ENCODE results near the gene YTHDC1. TPM values are rescaled to one million over a fixed set of nuclear protein-coding genes. Genes with fewer than 3 reads are reported as not detected.

The YTHDC1 gene
- polyA plus RNA-seq, 2 of the 4 experiments (the other 2 are of a cell fraction), result 47.0 to 53.4 TPM

DNA sequence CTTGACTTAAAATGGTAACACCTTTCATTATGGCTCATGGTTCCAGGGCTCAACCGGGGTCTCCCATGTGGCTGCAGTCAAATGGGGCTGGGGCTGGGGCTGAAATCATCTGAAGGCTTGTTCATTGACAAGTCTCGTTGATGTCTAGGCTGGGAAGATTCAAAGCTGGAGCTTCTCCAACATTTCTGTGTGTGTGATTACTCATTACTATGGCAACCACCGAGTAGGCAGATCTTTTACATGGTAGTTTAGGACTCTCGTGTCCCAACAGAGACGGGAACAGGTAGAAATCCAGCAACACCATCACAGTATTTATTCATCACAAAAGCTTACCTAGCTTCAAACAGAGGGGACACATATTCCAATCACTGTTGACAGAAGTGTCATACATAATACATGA is 7.8 kb downstream of the YTHDC1 start:
- DNase-seq (ENCODE audit: low read depth in 1 of 2, low spot score in 1 of 2), result peak; percentile 8 to 28
- 61% methylated on average over 5 of the region's 5 CpGs for WGBS (ENCODE audit: missing lambda C conversion rate)
- Histone ChIP-seq H3K9me3 (no peaks in the 10 kb centered on the region), H3K4me1 (peaks cover 73% of the 10 kb centered on the region), H3K4me3 (no peak overlapping the region), H3K4me2 (no peak overlapping the region; the same call in 2 of the 3 replicates), H3K27ac (no peak overlapping the region)
- FAIRE-seq, result no peak
- CTCF ChIA-PET, result interaction anchor here (0.6 to 3.0 kb wide), 2 partner anchors 34 to 70 kb away, joined by 3 to 19 read pairs; no protein-coding TSS in a partner anchor
- ATAC-seq, result peak in 1 of 2 experiments; percentile 57; a peak in 3 of 6 replicates
- POLR2A ChIA-PET, result no interaction called here
- TF ChIP-seq, protein P1, sequence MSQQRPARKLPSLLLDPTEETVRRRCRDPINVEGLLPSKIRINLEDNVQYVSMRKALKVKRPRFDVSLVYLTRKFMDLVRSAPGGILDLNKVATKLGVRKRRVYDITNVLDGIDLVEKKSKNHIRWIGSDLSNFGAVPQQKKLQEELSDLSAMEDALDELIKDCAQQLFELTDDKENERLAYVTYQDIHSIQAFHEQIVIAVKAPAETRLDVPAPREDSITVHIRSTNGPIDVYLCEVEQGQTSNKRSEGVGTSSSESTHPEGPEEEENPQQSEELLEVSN (IDR thresholded peaks at IDR 0.05; ENCODE audit: borderline replicate concordance, low read depth), result no peak
- TF ChIP-seq HEYL (CRISPR knock-in tag; IDR thresholded peaks at IDR 0.05), result no peak
- TF ChIP-seq MYC (IDR thresholded peaks at IDR 0.05; ENCODE audit: borderline replicate concordance, low read length), result no peak
- TF ChIP-seq ZNF302 (CRISPR knock-in tag; IDR thresholded peaks at IDR 0.05), result no peak
- TF ChIP-seq ZFP36 (IDR thresholded peaks at IDR 0.05; ENCODE audit: borderline replicate concordance, partially characterized antibody), result no peak
- TF ChIP-seq BHLHE40 (IDR thresholded peaks at IDR 0.05; ENCODE audit: low read depth, low read length), result no peak
- no peak for TF ChIP-seq NPAS2 (CRISPR knock-in tag; IDR thresholded peaks at IDR 0.05; ENCODE audit: borderline replicate concordance)
- TF ChIP-seq, protein P2, sequence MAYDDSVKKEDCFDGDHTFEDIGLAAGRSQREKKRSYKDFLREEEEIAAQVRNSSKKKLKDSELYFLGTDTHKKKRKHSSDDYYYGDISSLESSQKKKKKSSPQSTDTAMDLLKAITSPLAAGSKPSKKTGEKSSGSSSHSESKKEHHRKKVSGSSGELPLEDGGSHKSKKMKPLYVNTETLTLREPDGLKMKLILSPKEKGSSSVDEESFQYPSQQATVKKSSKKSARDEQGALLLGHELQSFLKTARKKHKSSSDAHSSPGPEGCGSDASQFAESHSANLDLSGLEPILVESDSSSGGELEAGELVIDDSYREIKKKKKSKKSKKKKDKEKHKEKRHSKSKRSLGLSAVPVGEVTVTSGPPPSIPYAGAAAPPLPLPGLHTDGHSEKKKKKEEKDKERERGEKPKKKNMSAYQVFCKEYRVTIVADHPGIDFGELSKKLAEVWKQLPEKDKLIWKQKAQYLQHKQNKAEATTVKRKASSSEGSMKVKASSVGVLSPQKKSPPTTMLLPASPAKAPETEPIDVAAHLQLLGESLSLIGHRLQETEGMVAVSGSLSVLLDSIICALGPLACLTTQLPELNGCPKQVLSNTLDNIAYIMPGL (CRISPR knock-in tag; IDR thresholded peaks at IDR 0.05; ENCODE audit: borderline replicate concordance), result no peak
- no peak for TF ChIP-seq RAD21 (conservative IDR thresholded peaks at IDR 0.05 in 1 of 2, IDR thresholded peaks at IDR 0.05 in 1 of 2)
- TF ChIP-seq HOXB5 (CRISPR knock-in tag; IDR thresholded peaks at IDR 0.05), result no peak
- no peak for TF ChIP-seq NFE2L2 (conservative IDR thresholded peaks at IDR 0.05; ENCODE audit: low read length)
- TF ChIP-seq ZSCAN20 (CRISPR knock-in tag; IDR thresholded peaks at IDR 0.05), result no peak
- TF ChIP-seq CBX8 (IDR thresholded peaks at IDR 0.05), result no peak
- TF ChIP-seq, protein P3, sequence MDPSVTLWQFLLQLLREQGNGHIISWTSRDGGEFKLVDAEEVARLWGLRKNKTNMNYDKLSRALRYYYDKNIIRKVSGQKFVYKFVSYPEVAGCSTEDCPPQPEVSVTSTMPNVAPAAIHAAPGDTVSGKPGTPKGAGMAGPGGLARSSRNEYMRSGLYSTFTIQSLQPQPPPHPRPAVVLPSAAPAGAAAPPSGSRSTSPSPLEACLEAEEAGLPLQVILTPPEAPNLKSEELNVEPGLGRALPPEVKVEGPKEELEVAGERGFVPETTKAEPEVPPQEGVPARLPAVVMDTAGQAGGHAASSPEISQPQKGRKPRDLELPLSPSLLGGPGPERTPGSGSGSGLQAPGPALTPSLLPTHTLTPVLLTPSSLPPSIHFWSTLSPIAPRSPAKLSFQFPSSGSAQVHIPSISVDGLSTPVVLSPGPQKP (IDR thresholded peaks at IDR 0.05; ENCODE audit: low read depth, low read length), result no peak
- no peak for TF ChIP-seq TP53 (CRISPR knock-in tag; IDR thresholded peaks at IDR 0.05)
- TF ChIP-seq HDAC2 (IDR thresholded peaks at IDR 0.05), result no peak
- no peak for TF ChIP-seq EHMT2 (IDR thresholded peaks at IDR 0.05; ENCODE audit: low read depth)
- no peak for TF ChIP-seq ESRRA (IDR thresholded peaks at IDR 0.05; ENCODE audit: borderline replicate concordance, low read length)
- TF ChIP-seq ZC3H11A (IDR thresholded peaks at IDR 0.05), result no peak

DNA sequence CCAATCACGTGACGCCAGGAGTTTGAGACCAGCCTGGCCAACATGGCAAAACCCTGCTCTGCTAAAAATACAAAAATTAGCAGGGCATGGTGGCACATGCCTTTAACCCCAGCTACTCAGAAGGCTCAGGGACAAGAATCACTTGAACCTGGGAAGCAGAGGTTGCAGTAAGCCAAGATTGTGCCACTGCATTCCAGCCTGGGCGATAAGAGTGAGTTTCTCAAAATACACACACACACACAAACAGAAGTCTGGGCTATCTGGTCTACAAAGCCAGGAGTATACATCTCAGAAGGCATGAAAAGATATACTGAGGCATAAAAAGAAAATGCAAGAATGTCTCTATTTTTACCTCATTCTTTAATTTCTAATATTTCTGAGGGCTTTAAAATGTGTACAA is 11.3 kb downstream of the YTHDC1 start:
- DNase-seq (ENCODE audit: low read depth in 1 of 2, low spot score in 1 of 2) (no peak), FAIRE-seq (no peak), ATAC-seq (no peak)
- H3K4me2 ChIP-seq, result no peak overlapping the region
- CTCF ChIA-PET, result interaction anchor here (0.9 kb wide), 1 partner anchor 37 kb away, joined by 3 read pairs; no protein-coding TSS in a partner anchor
- H3K9me3 ChIP-seq, result no peaks in the 10 kb centered on the region
- peaks cover 41% of the 10 kb centered on the region for H3K4me1 ChIP-seq
- no peak overlapping the region for H3K27ac ChIP-seq
- H3K4me3 ChIP-seq, result no peak overlapping the region
- POLR2A ChIA-PET, result no interaction called here
- TF ChIP-seq CEBPB (IDR thresholded peaks at IDR 0.05) (no peak), RCOR1 (IDR thresholded peaks at IDR 0.05; ENCODE audit: low read depth, low read length) (no peak), HOXB5 (CRISPR knock-in tag; IDR thresholded peaks at IDR 0.05) (no peak), TFCP2L1 (CRISPR knock-in tag; IDR thresholded peaks at IDR 0.05) (no peak), HOXA7 (CRISPR knock-in tag; IDR thresholded peaks at IDR 0.05) (no peak), MAFK (IDR thresholded peaks at IDR 0.05; ENCODE audit: partially characterized antibody) (no peak), SREBF2 (IDR thresholded peaks at IDR 0.05) (no peak), ZNF302 (CRISPR knock-in tag; IDR thresholded peaks at IDR 0.05) (no peak), ESRRA (IDR thresholded peaks at IDR 0.05; ENCODE audit: borderline replicate concordance, low read length) (no peak)
- TF ChIP-seq, protein P4, sequence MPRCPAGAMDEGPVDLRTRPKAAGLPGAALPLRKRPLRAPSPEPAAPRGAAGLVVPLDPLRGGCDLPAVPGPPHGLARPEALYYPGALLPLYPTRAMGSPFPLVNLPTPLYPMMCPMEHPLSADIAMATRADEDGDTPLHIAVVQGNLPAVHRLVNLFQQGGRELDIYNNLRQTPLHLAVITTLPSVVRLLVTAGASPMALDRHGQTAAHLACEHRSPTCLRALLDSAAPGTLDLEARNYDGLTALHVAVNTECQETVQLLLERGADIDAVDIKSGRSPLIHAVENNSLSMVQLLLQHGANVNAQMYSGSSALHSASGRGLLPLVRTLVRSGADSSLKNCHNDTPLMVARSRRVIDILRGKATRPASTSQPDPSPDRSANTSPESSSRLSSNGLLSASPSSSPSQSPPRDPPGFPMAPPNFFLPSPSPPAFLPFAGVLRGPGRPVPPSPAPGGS (IDR thresholded peaks at IDR 0.05), result no peak
- TF ChIP-seq, protein P5, sequence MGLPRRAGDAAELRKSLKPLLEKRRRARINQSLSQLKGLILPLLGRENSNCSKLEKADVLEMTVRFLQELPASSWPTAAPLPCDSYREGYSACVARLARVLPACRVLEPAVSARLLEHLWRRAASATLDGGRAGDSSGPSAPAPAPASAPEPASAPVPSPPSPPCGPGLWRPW (IDR thresholded peaks at IDR 0.05), result no peak
- WGBS (ENCODE audit: missing lambda C conversion rate), result 90% methylated on average over 3 of the region's 3 CpGs
